ENCODE data around the gene HIGD2A. TPM values are rescaled to one million over a fixed set of nuclear protein-coding genes. Genes with fewer than 3 reads are reported as not detected.

The HIGD2A gene
- total and polyA plus RNA-seq, 2 experiments from 2014 or later = 67.7 to 194 TPM

DNA sequence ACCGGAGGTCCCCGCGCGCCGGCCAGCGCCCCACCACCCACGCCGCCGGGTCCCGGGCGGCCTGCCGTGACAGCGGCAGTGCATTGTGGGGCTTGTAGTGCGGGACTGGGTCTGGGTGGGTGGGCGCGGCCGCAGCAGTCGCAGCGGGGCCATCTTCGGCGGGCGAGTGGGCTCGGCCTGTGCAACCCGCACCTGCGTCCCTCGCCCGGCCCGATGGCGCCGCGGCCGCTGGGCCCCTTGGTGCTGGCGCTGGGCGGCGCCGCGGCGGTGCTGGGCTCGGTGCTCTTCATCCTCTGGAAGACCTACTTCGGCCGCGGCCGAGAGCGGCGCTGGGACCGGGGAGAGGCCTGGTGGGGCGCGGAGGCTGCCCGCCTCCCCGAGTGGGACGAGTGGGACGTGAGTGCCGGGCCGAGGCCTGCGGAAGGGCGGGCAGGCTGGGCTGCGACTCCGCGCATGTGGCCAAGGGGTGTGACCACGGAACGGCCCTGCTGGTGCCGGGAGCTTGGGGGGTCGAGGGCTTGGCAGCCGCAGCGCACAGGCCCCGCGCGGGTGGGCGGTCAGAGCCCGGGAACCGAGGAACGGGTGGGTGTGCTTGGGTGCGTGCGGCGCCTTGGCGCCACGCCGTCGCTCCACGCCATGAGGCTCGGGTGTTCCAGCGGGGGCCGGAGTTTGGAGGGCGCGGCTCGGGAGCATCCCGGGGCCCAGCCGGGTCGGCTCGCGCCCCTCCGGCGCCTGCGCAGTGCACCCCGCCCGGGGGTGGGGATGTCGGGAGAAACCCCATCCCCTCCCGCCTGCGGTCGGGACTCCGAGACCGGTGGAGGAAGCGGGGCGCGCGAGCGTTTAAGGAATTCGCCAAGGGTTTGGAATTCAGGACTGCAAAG lies 23.0 kb upstream of the HIGD2A start, which contains the start of gene ARL10:
ARL10 (plus strand) TSS at position 137 of the 881 bp plus-strand sequence; CDS start at position 214, 77 bp downstream.
- Histone ChIP-seq H4K20me1 (replicated peaks; ENCODE audit: insufficient read depth) (peaks cover 5% of the 10 kb centered on the region; the same call in 1 of the 2 replicates), H3K79me2 (replicated peaks; ENCODE audit: insufficient read depth) (peaks cover 6% of the 10 kb centered on the region), H3K4me1 (ENCODE audit: insufficient read depth) (peaks cover 3% of the 10 kb centered on the region; the same call in 1 of the 2 replicates), H3F3A (replicated peaks; ENCODE audit: low read depth) (no peaks in the 10 kb centered on the region), H3K9me2 (ENCODE audit: insufficient read depth) (no peaks in the 10 kb centered on the region), H3K27me3 (ENCODE audit: insufficient read depth) (peaks cover 57% of the 10 kb centered on the region), H2AFZ (peak within 1 kb of the TSS; percentile 96), H3K4me3 (peak within 1 kb of the TSS; percentile 83), H3K4me2 (peak within 1 kb of the TSS; percentile 88), H3K36me3 (ENCODE audit: insufficient read depth) (no peaks in the 10 kb centered on the region), H3K27ac (ENCODE audit: low read depth) (no peak within 1 kb of the TSS)
- H3K4me1 Mint-ChIP-seq = peaks cover 3% of the 10 kb centered on the region; the same call in 2 of the 3 replicates
- TF ChIP-seq JUNB (IDR thresholded peaks at IDR 0.05; ENCODE audit: unreplicated experiment) (no peak), POLR2AphosphoS5 (IDR thresholded peaks at IDR 0.05; ENCODE audit: low read depth) (peak; percentile 42; the same call in 1 of the 2 replicates)
- DNase-seq (ENCODE audit: low spot score) (peak; percentile 65), ATAC-seq (peak; percentile 51)
- no peak within 1 kb of the TSS for H3K27ac Mint-ChIP-seq
- no peaks in the 10 kb centered on the region for H3K9me3 Mint-ChIP-seq
- peak within 1 kb of the TSS; percentile 72 for H3K4me3 Mint-ChIP-seq
- peaks cover 44% of the 10 kb centered on the region for H3K27me3 Mint-ChIP-seq (ENCODE audit: insufficient read depth, low read depth, poor library complexity)
- H3K36me3 Mint-ChIP-seq (ENCODE audit: low read depth) = peaks cover 15% of the 10 kb centered on the region

DNA sequence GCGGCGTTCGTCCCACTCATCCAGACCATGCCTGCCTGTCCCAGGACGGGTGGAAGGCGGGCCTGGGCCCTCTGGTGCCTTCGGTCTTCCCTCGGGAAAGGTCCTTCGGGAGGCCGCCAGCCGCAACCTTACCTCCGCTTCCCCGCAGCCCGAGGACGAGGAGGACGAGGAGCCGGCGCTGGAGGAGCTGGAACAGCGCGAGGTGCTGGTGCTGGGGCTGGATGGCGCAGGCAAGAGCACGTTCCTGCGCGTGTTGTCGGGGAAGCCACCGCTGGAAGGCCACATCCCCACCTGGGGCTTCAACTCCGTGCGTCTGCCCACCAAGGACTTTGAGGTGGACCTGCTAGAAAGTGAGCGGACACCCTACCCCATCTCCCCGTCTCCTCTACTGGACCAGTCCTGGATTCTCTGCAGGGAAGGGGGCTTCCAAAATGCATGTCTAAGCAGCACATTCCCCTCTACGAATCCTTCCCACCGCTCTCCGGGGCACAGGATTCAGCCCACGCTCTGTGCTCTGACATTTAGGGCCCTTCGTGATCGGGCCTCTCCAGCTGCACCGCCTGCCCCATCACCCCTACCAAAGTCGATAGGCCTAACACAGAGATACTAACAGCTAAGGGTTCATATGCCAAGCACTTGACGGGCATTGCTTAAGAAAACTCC lies 22.2 kb upstream of the HIGD2A start:
- Mint-ChIP-seq H3K27ac (no peak overlapping the region), H3K9me3 (no peaks in the 10 kb centered on the region), H3K27me3 (ENCODE audit: insufficient read depth, low read depth, poor library complexity) (peaks cover 44% of the 10 kb centered on the region), H3K4me1 (peaks cover 3% of the 10 kb centered on the region; the same call in 2 of the 3 replicates), H3K36me3 (ENCODE audit: low read depth) (peaks cover 15% of the 10 kb centered on the region), H3K4me3 (peak overlapping the region; percentile 72)
- Histone ChIP-seq H3K4me1 (ENCODE audit: insufficient read depth) (peaks cover 3% of the 10 kb centered on the region; the same call in 1 of the 2 replicates), H3K4me2 (peak overlapping the region; percentile 88), H3F3A (replicated peaks; ENCODE audit: low read depth) (no peaks in the 10 kb centered on the region), H3K27ac (ENCODE audit: low read depth) (no peak overlapping the region), H4K20me1 (replicated peaks; ENCODE audit: insufficient read depth) (peaks cover 6% of the 10 kb centered on the region; the same call in 1 of the 2 replicates), H3K27me3 (ENCODE audit: insufficient read depth) (peaks cover 57% of the 10 kb centered on the region), H3K79me2 (replicated peaks; ENCODE audit: insufficient read depth) (no peaks in the 10 kb centered on the region), H3K4me3 (peak overlapping the region; percentile 83), H3K36me3 (ENCODE audit: insufficient read depth) (no peaks in the 10 kb centered on the region), H2AFZ (peak overlapping the region; percentile 96), H3K9me2 (ENCODE audit: insufficient read depth) (no peaks in the 10 kb centered on the region)
- ATAC-seq = peak; percentile 22
- peak; percentile 83 for DNase-seq (ENCODE audit: low spot score)
- TF ChIP-seq, protein P1, sequence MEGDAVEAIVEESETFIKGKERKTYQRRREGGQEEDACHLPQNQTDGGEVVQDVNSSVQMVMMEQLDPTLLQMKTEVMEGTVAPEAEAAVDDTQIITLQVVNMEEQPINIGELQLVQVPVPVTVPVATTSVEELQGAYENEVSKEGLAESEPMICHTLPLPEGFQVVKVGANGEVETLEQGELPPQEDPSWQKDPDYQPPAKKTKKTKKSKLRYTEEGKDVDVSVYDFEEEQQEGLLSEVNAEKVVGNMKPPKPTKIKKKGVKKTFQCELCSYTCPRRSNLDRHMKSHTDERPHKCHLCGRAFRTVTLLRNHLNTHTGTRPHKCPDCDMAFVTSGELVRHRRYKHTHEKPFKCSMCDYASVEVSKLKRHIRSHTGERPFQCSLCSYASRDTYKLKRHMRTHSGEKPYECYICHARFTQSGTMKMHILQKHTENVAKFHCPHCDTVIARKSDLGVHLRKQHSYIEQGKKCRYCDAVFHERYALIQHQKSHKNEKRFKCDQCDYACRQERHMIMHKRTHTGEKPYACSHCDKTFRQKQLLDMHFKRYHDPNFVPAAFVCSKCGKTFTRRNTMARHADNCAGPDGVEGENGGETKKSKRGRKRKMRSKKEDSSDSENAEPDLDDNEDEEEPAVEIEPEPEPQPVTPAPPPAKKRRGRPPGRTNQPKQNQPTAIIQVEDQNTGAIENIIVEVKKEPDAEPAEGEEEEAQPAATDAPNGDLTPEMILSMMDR (conservative IDR thresholded peaks at IDR 0.05; ENCODE audit: low read depth in 2 of 2) = no peak
- TF ChIP-seq, protein P2, sequence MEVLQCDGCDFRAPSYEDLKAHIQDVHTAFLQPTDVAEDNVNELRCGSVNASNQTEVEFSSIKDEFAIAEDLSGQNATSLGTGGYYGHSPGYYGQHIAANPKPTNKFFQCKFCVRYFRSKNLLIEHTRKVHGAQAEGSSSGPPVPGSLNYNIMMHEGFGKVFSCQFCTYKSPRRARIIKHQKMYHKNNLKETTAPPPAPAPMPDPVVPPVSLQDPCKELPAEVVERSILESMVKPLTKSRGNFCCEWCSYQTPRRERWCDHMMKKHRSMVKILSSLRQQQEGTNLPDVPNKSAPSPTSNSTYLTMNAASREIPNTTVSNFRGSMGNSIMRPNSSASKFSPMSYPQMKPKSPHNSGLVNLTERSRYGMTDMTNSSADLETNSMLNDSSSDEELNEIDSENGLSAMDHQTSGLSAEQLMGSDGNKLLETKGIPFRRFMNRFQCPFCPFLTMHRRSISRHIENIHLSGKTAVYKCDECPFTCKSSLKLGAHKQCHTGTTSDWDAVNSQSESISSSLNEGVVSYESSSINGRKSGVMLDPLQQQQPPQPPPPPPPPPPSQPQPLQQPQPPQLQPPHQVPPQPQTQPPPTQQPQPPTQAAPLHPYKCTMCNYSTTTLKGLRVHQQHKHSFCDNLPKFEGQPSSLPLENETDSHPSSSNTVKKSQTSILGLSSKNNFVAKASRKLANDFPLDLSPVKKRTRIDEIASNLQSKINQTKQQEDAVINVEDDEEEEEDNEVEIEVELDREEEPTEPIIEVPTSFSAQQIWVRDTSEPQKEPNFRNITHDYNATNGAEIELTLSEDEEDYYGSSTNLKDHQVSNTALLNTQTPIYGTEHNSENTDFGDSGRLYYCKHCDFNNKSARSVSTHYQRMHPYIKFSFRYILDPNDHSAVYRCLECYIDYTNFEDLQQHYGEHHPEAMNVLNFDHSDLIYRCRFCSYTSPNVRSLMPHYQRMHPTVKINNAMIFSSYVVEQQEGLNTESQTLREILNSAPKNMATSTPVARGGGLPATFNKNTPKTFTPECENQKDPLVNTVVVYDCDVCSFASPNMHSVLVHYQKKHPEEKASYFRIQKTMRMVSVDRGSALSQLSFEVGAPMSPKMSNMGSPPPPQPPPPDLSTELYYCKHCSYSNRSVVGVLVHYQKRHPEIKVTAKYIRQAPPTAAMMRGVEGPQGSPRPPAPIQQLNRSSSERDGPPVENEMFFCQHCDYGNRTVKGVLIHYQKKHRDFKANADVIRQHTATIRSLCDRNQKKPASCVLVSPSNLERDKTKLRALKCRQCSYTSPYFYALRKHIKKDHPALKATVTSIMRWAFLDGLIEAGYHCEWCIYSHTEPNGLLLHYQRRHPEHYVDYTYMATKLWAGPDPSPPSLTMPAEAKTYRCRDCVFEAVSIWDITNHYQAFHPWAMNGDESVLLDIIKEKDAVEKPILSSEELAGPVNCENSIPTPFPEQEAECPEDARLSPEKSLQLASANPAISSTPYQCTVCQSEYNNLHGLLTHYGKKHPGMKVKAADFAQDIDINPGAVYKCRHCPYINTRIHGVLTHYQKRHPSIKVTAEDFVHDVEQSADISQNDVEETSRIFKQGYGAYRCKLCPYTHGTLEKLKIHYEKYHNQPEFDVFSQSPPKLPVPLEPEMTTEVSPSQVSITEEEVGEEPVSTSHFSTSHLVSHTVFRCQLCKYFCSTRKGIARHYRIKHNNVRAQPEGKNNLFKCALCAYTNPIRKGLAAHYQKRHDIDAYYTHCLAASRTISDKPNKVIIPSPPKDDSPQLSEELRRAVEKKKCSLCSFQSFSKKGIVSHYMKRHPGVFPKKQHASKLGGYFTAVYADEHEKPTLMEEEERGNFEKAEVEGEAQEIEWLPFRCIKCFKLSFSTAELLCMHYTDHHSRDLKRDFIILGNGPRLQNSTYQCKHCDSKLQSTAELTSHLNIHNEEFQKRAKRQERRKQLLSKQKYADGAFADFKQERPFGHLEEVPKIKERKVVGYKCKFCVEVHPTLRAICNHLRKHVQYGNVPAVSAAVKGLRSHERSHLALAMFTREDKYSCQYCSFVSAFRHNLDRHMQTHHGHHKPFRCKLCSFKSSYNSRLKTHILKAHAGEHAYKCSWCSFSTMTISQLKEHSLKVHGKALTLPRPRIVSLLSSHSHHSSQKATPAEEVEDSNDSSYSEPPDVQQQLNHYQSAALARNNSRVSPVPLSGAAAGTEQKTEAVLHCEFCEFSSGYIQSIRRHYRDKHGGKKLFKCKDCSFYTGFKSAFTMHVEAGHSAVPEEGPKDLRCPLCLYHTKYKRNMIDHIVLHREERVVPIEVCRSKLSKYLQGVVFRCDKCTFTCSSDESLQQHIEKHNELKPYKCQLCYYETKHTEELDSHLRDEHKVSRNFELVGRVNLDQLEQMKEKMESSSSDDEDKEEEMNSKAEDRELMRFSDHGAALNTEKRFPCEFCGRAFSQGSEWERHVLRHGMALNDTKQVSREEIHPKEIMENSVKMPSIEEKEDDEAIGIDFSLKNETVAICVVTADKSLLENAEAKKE (CRISPR knock-in tag; IDR thresholded peaks at IDR 0.05) = no peak
- TF ChIP-seq CREB1 (CRISPR knock-in tag; IDR thresholded peaks at IDR 0.05; ENCODE audit: low read depth) (no peak), EZH2 (IDR thresholded peaks at IDR 0.05; ENCODE audit: low read depth, unreplicated experiment) (no peak), ZNF331 (CRISPR knock-in tag; IDR thresholded peaks at IDR 0.05; ENCODE audit: low read depth) (no peak)
- TF ChIP-seq, protein P3, sequence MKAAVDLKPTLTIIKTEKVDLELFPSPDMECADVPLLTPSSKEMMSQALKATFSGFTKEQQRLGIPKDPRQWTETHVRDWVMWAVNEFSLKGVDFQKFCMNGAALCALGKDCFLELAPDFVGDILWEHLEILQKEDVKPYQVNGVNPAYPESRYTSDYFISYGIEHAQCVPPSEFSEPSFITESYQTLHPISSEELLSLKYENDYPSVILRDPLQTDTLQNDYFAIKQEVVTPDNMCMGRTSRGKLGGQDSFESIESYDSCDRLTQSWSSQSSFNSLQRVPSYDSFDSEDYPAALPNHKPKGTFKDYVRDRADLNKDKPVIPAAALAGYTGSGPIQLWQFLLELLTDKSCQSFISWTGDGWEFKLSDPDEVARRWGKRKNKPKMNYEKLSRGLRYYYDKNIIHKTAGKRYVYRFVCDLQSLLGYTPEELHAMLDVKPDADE (IDR thresholded peaks at IDR 0.05) = no peak

Measured in GM23338 (cell line).